Muscle layer of colon (tissue), 2 donors: ENCODE data around the gene GGTLC1.
"Not testable (repeated sequence)": the region's sequence is repeated elsewhere in the genome, so short reads cannot be mapped to it uniquely, and the experiment has no call there.

ENCODE experiments used
- H3K27ac ChIP-seq: one replicate; pipeline ENCODE4 v1.7.0; 2013; ENCODE audit warnings: low read depth, mild to moderate bottlenecking, low read length, moderate library complexity
- H3K27me3 ChIP-seq, 2 donors: one replicate each; pipeline ENCODE4 v1.7.0; 2013; ENCODE audit warnings: low read length in 2 of 2, mild to moderate bottlenecking in 2 of 2; ENCODE audit not compliant: insufficient read depth in 2 of 2, control insufficient read depth in 1 of 2
- H3K36me3 ChIP-seq: one replicate; pipeline ENCODE4 v1.7.0; 2013; ENCODE audit warnings: mild to moderate bottlenecking, low read length; ENCODE audit not compliant: insufficient read depth
- H3K4me1 ChIP-seq: one replicate; pipeline ENCODE4 v1.7.0; 2013; ENCODE audit warnings: mild to moderate bottlenecking, low read length; ENCODE audit not compliant: insufficient read depth
- H3K4me3 ChIP-seq, 2 donors: one replicate each; pipeline ENCODE4 v1.7.0; 2013; ENCODE audit warnings: low read length in 2 of 2, low read depth in 1 of 2, mild to moderate bottlenecking in 1 of 2, moderate library complexity in 1 of 2
- H3K9ac ChIP-seq: one replicate; pipeline ENCODE4 v1.7.0; 2013; ENCODE audit warnings: low read length
- H3K9me3 ChIP-seq: one replicate; pipeline ENCODE4 v1.7.0; 2013; ENCODE audit warnings: mild to moderate bottlenecking, low read length
- donor health status: abdominal sarcoma.
- donor health status: Adenocarcinoma of cecum.

The GGTLC1 gene

DNA sequence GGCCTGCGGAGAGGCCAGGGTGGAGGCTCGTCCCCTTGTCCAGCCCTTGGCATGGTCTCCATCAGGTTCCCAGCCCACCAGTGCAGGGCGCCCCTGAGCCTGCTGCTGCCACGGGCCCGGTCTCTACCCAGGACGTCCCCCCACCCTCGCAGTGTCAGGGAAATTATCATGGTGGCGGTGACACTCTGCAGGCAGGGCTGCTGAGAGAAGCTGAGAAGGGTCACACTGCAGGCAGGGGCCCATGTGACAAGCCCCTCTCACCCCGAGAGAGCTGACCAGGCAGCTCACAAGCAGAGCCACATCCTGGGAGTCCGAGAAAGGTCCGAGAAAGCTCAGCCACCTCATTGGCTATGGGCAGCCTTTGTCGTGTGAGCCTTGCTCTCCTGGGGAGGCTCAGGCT lies 4.9 kb upstream of the GGTLC1 start:
- not testable (repeated sequence) for H3K27ac ChIP-seq, H3K36me3 ChIP-seq, H3K27me3 ChIP-seq, H3K4me1 ChIP-seq, H3K9ac ChIP-seq, H3K9me3 ChIP-seq, H3K4me3 ChIP-seq

DNA sequence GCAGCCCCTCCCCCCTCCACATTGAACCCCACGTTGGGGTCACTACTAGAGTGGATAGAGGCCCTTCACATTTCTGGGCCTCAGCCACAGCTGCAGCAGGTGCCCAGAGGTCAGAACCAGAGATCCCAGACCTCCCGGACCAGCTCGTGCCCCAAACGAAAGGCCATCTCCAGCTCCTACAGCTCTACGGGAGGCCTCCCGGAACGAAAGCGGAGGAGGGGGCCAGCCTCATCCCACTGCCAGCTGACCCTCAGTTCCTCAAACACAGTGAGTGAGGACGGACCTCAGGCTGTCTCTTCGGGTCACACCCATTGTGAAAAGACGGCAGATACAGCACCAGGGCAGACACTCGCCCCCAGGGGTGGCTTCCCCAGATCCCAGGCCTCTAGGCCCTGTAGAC lies 1.7 kb upstream of the GGTLC1 start:
- H3K9ac ChIP-seq, H3K36me3 ChIP-seq, H3K27ac ChIP-seq, H3K4me3 ChIP-seq, H3K9me3 ChIP-seq, H3K27me3 ChIP-seq, H3K4me1 ChIP-seq: not testable (repeated sequence)

DNA sequence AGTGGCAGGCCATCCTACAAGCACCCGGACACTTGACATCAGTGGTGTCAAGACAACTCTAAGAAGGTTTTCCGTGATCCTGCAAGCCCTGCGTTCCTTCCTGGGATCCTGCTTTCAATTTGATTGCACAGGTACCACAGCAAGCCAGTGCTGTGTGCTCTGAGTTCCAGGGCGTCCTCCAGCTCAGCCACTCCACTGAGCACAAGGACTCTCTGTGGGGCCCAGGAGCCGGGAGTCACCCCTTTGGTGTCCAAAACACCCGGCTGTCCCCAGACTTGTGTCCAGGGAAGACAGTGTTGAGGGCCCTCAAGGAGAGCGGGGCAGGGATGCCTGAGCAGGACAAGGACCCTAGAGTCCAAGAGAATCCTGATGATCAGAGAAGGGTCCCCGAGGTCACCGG lies 387 bp upstream of the GGTLC1 start:
- H3K4me3 ChIP-seq, H3K9ac ChIP-seq, H3K36me3 ChIP-seq, H3K9me3 ChIP-seq, H3K4me1 ChIP-seq, H3K27me3 ChIP-seq, H3K27ac ChIP-seq: not testable (repeated sequence)

DNA sequence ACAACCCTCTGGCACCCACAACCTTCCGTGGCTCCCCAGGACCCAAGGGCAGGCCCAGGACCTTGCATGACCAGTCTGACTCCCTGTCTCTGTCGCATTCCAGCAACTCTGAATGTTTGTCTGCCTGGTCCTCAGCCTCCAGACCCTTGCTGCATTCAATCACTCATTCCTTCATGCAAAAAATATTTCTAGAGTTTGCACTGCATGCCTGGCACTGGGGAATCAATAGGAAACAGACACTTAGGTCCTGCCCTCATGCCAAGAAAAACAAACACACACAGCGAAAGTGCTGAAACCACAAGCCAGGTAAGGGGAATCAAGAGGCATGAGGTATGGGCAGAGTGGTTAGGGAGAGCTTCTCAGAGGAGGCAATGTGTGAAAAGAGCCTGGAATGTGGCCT lies 1.9 kb downstream of the GGTLC1 start:
- not testable (repeated sequence) for H3K27ac ChIP-seq, H3K9me3 ChIP-seq, H3K27me3 ChIP-seq, H3K9ac ChIP-seq, H3K4me3 ChIP-seq, H3K36me3 ChIP-seq, H3K4me1 ChIP-seq

DNA sequence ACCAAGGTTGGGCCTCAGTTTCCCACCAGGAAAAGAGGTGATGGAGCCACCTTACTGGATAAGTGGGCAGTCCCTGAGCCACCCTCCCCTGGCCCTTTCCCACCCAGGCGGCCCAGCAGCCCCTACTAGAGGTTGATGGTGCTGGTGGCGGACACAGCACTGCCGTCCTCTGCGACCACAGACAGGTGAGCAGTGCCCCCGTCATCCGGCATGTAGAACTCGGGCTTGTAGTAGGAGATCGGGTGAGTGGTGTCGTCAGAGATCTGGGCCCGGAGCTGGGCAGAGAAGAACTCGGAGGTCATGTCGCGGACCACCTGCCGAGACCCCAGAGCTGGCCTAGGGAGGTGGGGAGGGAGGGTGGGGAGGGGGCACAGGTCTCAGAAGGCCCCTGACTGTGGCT lies 2.3 kb downstream of the GGTLC1 start:
- not testable (repeated sequence) for H3K9me3 ChIP-seq, H3K27ac ChIP-seq, H3K9ac ChIP-seq, H3K27me3 ChIP-seq, H3K4me1 ChIP-seq, H3K4me3 ChIP-seq, H3K36me3 ChIP-seq

DNA sequence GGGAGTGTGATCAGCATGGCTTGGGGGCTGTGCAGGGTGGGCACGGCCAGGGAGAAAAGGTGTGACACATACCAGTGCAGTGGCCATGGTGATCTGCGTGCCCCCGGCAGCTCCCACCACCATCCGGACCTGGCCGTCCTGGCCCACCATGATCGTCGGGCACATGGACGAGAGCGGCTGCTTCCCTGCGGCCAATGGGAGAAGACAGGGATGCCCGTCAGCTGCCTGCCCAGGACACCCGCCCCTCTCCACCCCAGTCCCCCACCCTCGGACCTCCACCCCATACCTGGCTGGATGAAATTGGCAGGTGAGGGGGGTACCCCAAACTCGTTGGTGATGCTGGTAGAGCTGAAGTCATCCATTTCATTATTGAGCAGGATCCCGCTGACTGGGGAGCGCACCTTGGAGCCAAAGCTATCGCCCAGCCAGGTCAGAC lies 2.8 kb downstream of the GGTLC1 start:
- not testable (repeated sequence) for H3K27me3 ChIP-seq, H3K9me3 ChIP-seq, H3K9ac ChIP-seq, H3K27ac ChIP-seq, H3K4me1 ChIP-seq, H3K36me3 ChIP-seq, H3K4me3 ChIP-seq

DNA sequence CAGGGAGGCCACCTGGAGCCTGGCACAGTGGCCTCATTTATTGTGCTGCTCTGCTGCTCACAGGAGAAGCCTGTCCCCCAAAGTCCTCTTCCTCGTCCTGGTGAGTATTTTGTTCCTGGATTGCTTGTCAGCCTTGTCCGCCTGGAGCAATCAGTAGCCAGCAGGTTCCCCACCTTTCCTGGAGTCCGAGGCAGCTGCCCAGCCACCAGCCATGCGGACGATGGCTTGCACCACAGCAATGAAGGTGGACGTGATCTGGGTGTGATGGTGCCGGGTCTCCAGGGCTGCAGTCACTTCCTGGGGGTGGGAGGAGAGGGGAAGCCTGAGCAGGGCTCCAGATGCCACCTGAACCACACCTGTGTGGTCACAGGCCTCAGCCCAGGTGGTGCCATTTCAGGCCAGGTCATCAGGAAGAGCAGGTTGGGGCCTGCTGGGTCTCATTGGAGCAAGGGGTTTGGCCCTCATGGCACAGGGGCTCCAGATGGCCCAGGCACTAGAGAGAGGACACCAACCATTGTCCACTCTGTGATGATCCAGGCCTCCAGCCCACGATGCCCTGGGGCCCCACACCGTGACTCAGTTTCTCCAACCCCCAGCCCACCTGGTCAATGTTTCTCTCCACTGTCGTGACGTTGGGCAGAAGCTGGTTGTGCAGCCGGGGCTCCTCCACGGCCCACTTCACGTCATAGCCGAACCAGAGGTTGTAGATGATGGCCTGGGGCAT lies 3.4 kb downstream of the GGTLC1 start:
- not testable (repeated sequence) for H3K27ac ChIP-seq, H3K9ac ChIP-seq, H3K27me3 ChIP-seq, H3K4me1 ChIP-seq, H3K4me3 ChIP-seq, H3K36me3 ChIP-seq, H3K9me3 ChIP-seq

DNA sequence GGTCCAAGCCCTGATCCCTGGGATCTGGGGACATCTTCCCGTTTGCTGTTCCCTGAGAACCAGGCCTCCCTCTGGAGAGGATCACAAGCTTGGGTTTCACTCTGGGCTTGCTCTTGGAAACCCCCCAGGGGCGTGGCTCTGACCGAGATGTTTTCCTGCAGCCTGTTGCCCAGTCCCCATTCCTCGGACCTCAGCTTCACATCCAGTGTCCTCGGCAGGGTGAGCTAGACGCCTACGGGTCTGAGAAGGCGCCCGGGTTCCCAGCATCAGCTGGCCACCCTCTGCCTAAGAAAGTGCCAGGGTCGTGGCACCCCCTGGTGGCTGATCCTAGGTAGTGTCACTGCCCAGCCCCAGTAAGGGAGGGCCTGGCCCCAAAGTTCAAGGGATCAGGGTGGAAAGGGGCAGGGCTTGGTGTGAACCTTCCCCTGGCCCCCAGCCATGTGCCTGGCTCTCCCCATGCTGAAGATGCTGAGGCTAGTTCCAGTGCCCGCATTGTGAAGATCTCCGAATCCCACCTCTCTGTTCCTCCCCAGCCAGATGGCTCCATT lies 4.0 kb downstream of the GGTLC1 start:
- H3K9me3 ChIP-seq, H3K27ac ChIP-seq, H3K4me3 ChIP-seq, H3K27me3 ChIP-seq, H3K9ac ChIP-seq, H3K36me3 ChIP-seq, H3K4me1 ChIP-seq: not testable (repeated sequence)

DNA sequence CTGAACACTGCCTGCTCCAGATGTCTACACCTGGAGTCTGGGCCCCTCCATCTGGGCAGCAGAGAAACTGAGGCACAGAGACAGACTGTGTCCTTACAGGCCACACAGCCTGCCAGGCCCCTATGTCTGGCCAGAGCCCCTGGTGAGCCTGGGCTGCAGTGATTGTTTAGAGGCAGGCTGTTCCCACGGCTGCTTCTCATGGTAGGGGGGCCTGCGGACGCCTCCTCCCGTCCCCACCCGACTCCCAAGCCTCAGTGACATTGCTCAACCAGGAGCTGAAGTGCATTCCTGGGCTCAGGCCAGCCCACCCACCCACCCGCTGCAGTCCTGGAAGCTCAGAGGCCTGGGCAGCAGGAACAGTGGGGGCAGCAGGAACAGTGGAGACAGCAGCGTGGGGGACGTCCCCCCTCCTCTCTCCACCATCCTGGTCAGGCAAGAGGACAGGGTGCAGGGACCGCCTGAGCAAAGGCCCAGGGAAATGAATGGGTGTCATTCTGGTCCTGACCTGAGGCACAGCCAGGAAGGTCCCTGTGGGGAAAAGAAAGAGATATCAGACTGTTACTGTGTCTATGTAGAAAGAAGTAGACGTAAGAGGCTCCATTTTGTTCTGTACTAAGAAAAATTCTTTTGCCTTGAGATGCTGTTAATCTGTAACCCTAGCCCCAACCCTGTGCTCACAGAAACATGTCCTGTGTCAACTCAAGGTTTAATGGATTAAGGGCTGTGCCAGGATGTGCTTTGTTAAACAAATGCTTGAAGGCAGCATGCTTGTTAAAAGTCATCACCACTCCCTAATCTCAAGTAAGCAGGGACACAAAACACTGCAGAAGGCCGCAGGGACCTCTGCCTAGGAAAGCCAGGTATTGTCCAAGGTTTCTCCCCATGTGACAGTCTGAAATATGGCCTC lies 6.2 kb downstream of the GGTLC1 start:
- H3K27me3 ChIP-seq, H3K4me3 ChIP-seq, H3K9me3 ChIP-seq, H3K4me1 ChIP-seq, H3K9ac ChIP-seq, H3K27ac ChIP-seq, H3K36me3 ChIP-seq: not testable (repeated sequence)

DNA sequence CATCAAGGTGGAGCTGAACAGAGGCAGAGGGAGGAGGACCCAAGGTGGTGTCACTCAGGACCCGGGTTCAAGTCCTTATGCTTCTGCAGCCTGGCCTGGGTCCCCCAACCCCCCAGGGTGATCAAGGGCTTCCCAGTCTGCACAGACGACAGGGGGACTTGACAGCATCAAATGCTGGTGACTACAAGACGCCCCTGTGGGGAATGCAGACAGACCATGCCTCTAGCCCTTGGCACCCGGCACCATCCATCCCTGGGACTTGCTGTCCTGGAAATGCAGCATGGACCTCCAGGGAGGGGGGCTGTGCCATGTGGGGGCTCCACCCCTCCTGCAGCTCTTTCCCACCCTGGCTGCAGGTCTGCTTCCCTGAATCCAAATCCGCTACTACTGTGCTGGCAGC lies 7.1 kb downstream of the GGTLC1 start:
- H3K36me3 ChIP-seq, H3K4me1 ChIP-seq, H3K9me3 ChIP-seq, H3K27ac ChIP-seq, H3K27me3 ChIP-seq, H3K9ac ChIP-seq, H3K4me3 ChIP-seq: not testable (repeated sequence)

DNA sequence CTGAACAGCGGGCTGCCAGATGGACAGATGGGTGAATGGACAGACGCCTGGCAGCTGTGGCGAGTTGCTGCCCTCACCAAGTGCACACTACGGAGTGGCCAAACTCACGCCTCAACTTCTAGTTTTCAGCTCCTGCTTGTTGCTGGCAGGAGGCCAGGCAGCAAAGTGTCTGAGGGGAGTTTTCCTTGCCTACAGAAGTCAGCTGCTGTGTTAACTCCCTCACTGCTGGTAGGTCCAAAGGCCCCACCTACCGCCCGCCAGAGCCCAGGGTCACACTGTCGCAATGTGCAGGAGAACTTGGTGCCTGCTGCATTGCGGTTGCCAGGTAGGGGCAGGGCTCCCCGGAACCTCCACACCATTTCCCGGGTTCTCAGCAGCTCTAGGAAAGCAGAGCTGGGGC lies 7.6 kb downstream of the GGTLC1 start:
- H3K27ac ChIP-seq, H3K4me1 ChIP-seq, H3K4me3 ChIP-seq, H3K9ac ChIP-seq, H3K27me3 ChIP-seq, H3K36me3 ChIP-seq, H3K9me3 ChIP-seq: not testable (repeated sequence)
